Measurements from ENCODE around the gene CRIP1.

Gene CRIP1

GRCh38 chr14:105452963-105453362, 33.7 kb upstream of the CRIP1 start:
- no peak for DNase-seq

GRCh38 chr14:105453847-105454246, 32.8 kb upstream of the CRIP1 start:
- no peak for DNase-seq

GRCh38 chr14:105455086-105455640, 31.5 kb upstream of the CRIP1 start:
- DNase-seq = no peak

- DNase-seq = no peak
Measured at GRCh38 chr14:105455766-105456660, 30.7 kb upstream of the CRIP1 start.

- no peak for DNase-seq
Measured at GRCh38 chr14:105456736-105457617, 29.7 kb upstream of the CRIP1 start.

- DNase-seq = no peak
Measured at GRCh38 chr14:105458010-105458409, 28.7 kb upstream of the CRIP1 start.

GRCh38 chr14:105458571-105458970, 28.1 kb upstream of the CRIP1 start:
- no peak for DNase-seq

GRCh38 chr14:105460116-105460515, 26.6 kb upstream of the CRIP1 start:
- no peak for DNase-seq

- DNase-seq = no peak
Measured at GRCh38 chr14:105460616-105461015, 26.1 kb upstream of the CRIP1 start.

GRCh38 chr14:105461903-105462302, 24.8 kb upstream of the CRIP1 start:
- DNase-seq = no peak

GRCh38 chr14:105464501-105464900, 22.2 kb upstream of the CRIP1 start:
- DNase-seq = no peak

GRCh38 chr14:105465209-105466031, 21.3 kb upstream of the CRIP1 start:
- no peak for DNase-seq

GRCh38 chr14:105466531-105467248, 20.0 kb upstream of the CRIP1 start:
- no peak for DNase-seq

- no peak for DNase-seq
Measured at GRCh38 chr14:105467249-105467941, 19.3 kb upstream of the CRIP1 start.

GRCh38 chr14:105467942-105468471, 18.7 kb upstream of the CRIP1 start:
- no peak for DNase-seq

- no peak for DNase-seq
Measured at GRCh38 chr14:105468621-105469241, 18.0 kb upstream of the CRIP1 start.

GRCh38 chr14:105469456-105470349, 17.0 kb upstream of the CRIP1 start:
- DNase-seq = no peak

GRCh38 chr14:105470350-105471296, 16.1 kb upstream of the CRIP1 start:
- DNase-seq = no peak

Measured in T-helper 2 cell (primary cell).